ENCODE measurements around the gene SYNPR.

SYNPR gene

GRCh38 chr3:63538919-63539318 is 260.8 kb downstream of the SYNPR start:
- DNase-seq (ENCODE audit: low read depth in 2 of 2), result no peak

GRCh38 chr3:63555767-63556166 is 277.7 kb downstream of the SYNPR start:
- no peak for DNase-seq (ENCODE audit: low read depth in 2 of 2)

- no peak for DNase-seq (ENCODE audit: low read depth in 2 of 2)
These were observed 278.3 kb downstream of the SYNPR start for GRCh38 chr3:63556401-63556800.

DNA sequence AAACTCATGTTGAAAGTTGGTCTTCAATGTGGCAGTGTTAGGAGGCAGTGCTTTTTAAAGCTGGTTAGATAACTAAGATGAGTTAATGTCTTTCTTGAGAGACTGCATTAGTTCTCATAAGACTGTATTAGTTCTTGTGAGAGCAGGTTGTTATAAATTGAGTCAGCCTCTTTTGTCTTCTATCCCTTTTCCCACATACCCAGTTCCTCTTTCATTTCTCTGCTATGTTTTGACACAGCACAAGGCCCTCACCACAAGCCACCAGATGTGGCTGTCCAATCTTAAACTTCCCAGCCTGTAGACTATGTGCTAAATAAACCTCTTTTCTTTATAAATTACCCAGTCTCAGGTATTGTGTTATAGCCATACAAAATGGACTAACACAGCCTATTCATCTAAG is 279.8 kb downstream of the SYNPR start:
- no peak for DNase-seq (ENCODE audit: low read depth in 2 of 2)

- DNase-seq (ENCODE audit: low read depth in 2 of 2), result no peak
These were observed 281.8 kb downstream of the SYNPR start for GRCh38 chr3:63559884-63560283.

DNA sequence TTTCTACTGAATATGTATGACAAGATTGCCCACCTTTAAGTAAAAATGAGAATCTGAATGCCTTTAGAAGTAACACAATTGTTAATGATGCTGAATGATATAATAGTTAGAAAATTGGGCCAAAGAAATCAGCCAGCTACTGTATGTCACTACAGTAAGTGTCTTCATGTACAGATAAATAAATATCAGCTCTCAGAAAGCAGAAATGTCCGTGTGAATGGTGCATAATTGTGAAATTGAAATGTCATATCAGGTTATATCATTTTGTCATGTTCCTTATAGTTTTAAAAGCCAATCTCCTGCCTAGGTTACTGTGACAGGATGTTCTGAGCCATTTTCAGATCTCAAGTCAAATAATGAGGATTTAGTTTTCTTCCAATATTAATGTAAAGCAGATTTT is 283.8 kb downstream of the SYNPR start:
- DNase-seq (ENCODE audit: low read depth in 2 of 2), result no peak

DNA sequence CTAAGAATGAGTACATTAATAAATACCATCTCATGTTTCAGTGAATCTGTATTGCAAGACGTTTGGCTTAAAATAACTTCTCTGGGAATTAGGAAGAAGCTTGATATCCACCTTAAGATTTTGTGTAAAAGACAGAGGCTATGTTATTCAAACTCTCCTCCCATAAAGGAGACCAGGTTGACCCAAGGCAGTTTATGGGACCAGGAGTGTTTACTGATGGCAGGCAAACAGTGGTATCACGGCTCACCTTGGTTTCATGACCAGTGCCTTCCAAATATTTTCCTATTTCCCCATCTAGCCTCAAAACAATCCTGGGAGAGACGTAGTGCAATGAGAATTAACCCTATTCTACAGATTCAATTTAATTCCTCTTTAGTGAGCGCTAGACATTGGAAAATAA is 284.2 kb downstream of the SYNPR start:
- DNase-seq (ENCODE audit: low read depth in 2 of 2), result no peak

DNA sequence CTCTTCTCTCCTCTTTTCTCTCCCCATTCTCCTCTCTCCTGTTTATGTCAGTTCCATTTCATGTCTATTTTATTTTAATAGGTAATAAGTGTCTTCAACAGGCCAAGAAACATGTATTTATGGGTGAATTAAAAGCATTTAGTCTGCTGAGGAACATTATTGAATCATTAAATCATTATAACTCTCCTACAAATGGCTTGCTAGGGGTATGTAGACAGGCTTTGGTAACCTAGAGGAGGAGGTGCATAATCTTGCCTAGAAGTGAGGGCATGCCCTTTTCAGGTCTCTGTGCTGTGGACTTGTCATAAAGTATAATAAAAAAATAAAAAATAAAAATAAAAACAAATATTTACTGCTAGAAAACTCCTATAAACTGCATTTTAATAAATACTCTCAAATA is 285.5 kb downstream of the SYNPR start:
- DNase-seq (ENCODE audit: low read depth in 2 of 2), result no peak

GRCh38 chr3:63565220-63565619 is 287.1 kb downstream of the SYNPR start:
- DNase-seq (ENCODE audit: low read depth in 2 of 2), result no peak

DNA sequence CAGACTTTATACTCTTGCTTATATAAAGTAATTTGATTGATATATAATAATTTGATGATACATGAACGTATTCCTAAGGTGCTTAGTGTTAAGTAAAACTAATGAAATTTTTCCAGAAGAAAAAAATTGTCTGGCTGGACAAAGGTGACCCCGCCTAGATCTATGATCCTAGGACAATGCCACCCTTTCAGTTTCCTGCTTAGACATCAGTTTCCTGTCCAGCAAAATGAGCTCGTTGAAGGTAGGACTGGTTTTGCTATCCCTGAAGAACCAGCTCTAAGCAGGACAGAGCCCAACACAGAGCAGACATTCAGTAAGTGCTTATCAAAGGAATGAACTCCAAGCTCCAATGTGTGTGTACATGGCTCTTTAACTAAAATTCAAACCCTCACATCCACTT is 293.6 kb downstream of the SYNPR start:
- no peak for DNase-seq (ENCODE audit: low read depth in 2 of 2)

- DNase-seq (ENCODE audit: low read depth in 2 of 2), result no peak
These were observed 298.7 kb downstream of the SYNPR start for GRCh38 chr3:63576846-63577245.

GRCh38 chr3:63578858-63579257 is 300.8 kb downstream of the SYNPR start:
- no peak for DNase-seq (ENCODE audit: low read depth in 2 of 2)

GRCh38 chr3:63580151-63580550 is 302.0 kb downstream of the SYNPR start:
- DNase-seq (ENCODE audit: low read depth in 2 of 2), result no peak

DNA sequence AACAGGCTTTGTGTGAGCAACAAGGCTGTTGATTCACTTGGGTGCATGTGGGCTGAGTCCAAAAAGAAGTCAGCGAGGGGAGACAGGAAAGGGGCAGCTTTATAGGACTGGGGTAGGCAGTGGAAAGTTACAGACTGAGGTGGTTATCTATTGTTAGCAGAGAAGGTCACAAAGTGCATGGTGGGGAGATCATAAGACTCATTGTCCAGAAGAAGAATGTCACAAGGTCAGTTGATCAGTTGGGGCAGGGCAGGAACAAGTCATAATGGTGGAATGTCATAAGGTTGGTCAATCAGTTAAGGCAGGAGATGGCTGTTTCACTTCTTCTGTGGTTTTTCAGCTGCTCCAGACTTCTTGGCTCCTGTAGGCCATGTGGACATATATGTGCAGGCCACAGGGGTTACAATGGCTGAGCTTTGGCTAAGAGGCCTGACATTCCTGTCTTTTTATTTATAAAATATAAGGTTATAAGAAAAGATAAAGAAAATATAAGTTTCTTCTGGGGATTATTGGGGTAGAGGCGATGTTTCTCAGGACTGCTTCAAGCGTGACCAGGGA is 304.9 kb downstream of the SYNPR start:
- no peak for DNase-seq (ENCODE audit: low read depth in 2 of 2)

GRCh38 chr3:63584681-63585080 is 306.6 kb downstream of the SYNPR start:
- no peak for DNase-seq (ENCODE audit: low read depth in 2 of 2)

DNA sequence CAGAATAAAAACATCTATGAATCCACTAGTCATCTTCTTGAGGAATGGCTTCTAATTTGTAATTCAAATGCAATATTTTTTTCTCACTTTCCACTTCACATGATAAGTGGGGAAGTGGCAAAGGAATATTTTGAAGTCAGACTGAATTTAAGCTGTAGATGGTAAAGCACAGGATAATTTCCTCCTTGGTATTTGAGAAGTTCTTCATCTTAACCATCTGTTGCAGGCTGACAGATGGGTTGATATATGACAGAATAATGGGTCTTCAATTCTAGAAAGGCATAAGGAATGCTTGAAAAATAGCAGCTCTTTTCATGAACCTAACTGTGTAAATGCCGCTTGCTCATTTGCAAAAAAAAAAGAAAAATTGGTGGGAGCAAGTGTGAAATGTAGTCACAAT is 307.8 kb downstream of the SYNPR start:
- DNase-seq (ENCODE audit: low read depth in 2 of 2), result no peak

GRCh38 chr3:63588895-63589294 is 310.8 kb downstream of the SYNPR start:
- DNase-seq (ENCODE audit: low read depth in 2 of 2), result no peak

GRCh38 chr3:63593779-63594178 is 315.7 kb downstream of the SYNPR start:
- no peak for DNase-seq (ENCODE audit: low read depth in 2 of 2)

GRCh38 chr3:63595221-63595620 is 317.1 kb downstream of the SYNPR start:
- no peak for DNase-seq (ENCODE audit: low read depth in 2 of 2)

GRCh38 chr3:63597019-63597418 is 318.9 kb downstream of the SYNPR start:
- no peak for DNase-seq (ENCODE audit: low read depth in 2 of 2)

DNA sequence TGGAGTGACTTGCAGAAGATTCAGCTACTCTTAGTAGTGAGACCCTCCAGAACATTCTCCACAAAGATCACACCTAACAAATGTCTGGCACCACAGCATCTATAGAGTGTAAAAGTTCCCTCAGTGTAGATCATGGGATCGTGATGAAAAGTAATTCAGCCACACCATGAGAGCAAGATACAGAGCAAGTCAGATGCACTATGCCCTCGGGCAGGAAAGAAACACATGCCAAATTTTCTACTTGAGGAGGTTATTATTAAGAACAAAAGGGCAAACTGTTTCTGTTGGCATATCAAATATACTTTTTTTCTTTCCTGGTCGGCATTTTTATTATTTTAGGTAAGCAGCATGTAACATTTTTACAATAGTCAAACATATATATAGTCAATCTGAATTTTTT is 329.6 kb downstream of the SYNPR start:
- no peak for DNase-seq (ENCODE audit: low read depth in 2 of 2)

- no peak for DNase-seq (ENCODE audit: low read depth in 2 of 2)
These were observed 331.3 kb downstream of the SYNPR start for GRCh38 chr3:63609408-63609807.

DNA sequence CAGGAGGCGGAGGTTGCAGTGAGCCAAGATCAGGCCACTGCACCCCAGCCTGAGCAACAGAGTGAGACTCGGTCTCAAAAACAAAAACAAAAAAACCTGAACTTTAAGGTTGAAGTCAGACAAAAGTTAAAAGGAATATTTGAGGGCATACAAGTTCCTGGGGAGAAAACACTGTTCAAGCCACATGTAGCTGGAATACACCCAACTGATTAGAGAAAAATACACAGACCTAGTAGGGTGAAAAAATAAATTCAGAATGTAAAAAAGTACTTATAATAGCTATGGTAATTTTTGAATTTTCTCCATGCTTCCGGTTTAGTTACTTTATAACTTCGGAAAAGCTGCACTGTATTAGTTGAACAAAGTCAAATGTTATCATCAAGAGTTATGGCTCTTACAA is 331.7 kb downstream of the SYNPR start:
- no peak for DNase-seq (ENCODE audit: low read depth in 2 of 2)

GRCh38 chr3:63611382-63611781 is 333.3 kb downstream of the SYNPR start:
- no peak for DNase-seq (ENCODE audit: low read depth in 2 of 2)

GRCh38 chr3:63613561-63613960 is 335.5 kb downstream of the SYNPR start:
- no peak for DNase-seq (ENCODE audit: low read depth in 2 of 2)

Data from stimulated activated CD8-positive, alpha-beta memory T cell treated with anti-CD3 and anti-CD28 coated beads, Interleukin-2, amount 100 ng/mL, for 1 hour (primary cell).